PC-9 (cell line): ENCODE results near the gene C1orf74. TPM values are rescaled to one million over a fixed set of nuclear protein-coding genes. Genes with fewer than 3 reads are reported as not detected.

Source experiments
- BruUV-seq: library from RNA; stranded (reverse); fragments of 400-500 nt; replicated peaks from 2 replicates; lab custom pipeline; 2021; lab: Mats Ljungman, UMichigan
- CTCF ChIA-PET: fragments of 300-600 bp; sonication (Branson Sonifier 250); formaldehyde crosslinking; loops from one replicate; lab custom pipeline; 2022; ENCODE audit warnings: antibody characterized with exemption; lab: Charles Lee
- POLR2A ChIA-PET: fragments of 300-600 bp; sonication (Branson Sonifier 250); formaldehyde crosslinking; loops from one replicate; lab custom pipeline; 2022; ENCODE audit warnings: antibody characterized with exemption; ENCODE audit not compliant: unreplicated experiment; lab: Charles Lee
- DNase-seq, 2 experiments: peaks; one replicate each; pipeline versions ENCODE4 v3.0.0 to v3.0.0-alpha.2; 2015 to 2022; ENCODE audit warnings: mixed read lengths in 1 of 2
- H2AFZ ChIP-seq: fragments of 200-600 bp; sonication (generic); 2 replicates; pipeline ENCODE4 v1.8.1; 2017; ENCODE audit warnings: antibody characterized with exemption
- H3F3A ChIP-seq: fragments of 200-600 bp; sonication (generic); 2 replicates; pipeline ENCODE4 v1.8.1; 2017; ENCODE audit warnings: antibody characterized with exemption, mild to moderate bottlenecking, low read depth; ENCODE audit not compliant: insufficient read depth
- H3K27ac ChIP-seq: fragments of 200-600 bp; sonication (generic); 2 replicates; pipeline ENCODE4 v1.6.1; 2016; ENCODE audit warnings: mixed run types
- H3K27me3 ChIP-seq: fragments of 200-600 bp; sonication (generic); 2 replicates; pipeline ENCODE4 v1.6.1; 2016; ENCODE audit warnings: low read depth, mixed run types; ENCODE audit not compliant: insufficient read depth
- H3K36me3 ChIP-seq: fragments of 200-600 bp; sonication (generic); 2 replicates; pipeline ENCODE4 v1.6.1; 2016; ENCODE audit warnings: low read depth, mixed run types
- H3K4me1 ChIP-seq: fragments of 200-600 bp; sonication (generic); replicated peaks from 2 replicates; pipeline ENCODE4 v1.6.1; 2016; ENCODE audit warnings: mixed run types; ENCODE audit not compliant: insufficient read depth
- H3K4me2 ChIP-seq: fragments of 200-600 bp; sonication (generic); 2 replicates; pipeline ENCODE4 v1.6.1; 2017; ENCODE audit warnings: mixed run types
- H3K4me3 ChIP-seq: fragments of 200-600 bp; sonication (generic); 2 replicates; pipeline ENCODE4 v1.6.1; 2016; ENCODE audit warnings: mixed run types
- H3K79me2 ChIP-seq: fragments of 200-600 bp; sonication (generic); 2 replicates; pipeline ENCODE4 v1.6.1; 2017; ENCODE audit warnings: low read depth, mixed run types
- H3K9me2 ChIP-seq: fragments of 200-600 bp; sonication (generic); 2 replicates; pipeline ENCODE4 v1.8.1; 2017; ENCODE audit warnings: mild to moderate bottlenecking; ENCODE audit not compliant: insufficient read depth
- H3K9me3 ChIP-seq: fragments of 200-600 bp; sonication (generic); 2 replicates; pipeline ENCODE4 v1.8.1; 2016; ENCODE audit warnings: low read depth; ENCODE audit not compliant: insufficient read depth
- H4K20me1 ChIP-seq: fragments of 200-600 bp; sonication (generic); 2 replicates; pipeline ENCODE4 v1.8.1; 2017; ENCODE audit not compliant: insufficient read depth
- CTCF ChIP-seq: fragments of 200-600 bp; sonication (generic); conservative IDR thresholded peaks from 2 replicates; pipeline ENCODE4 v1.6.1; 2017; ENCODE audit warnings: mixed run types, antibody characterized with exemption, mild to moderate bottlenecking, moderate library complexity
- EZH2 ChIP-seq: fragments of 200-600 bp; sonication (generic); IDR thresholded peaks from 2 replicates; pipeline ENCODE4 v1.8.0; 2017; ENCODE audit warnings: antibody characterized with exemption, low read depth
- intact Hi-C: fragments of 100-400 bp; cut with micrococcal nuclease; formaldehyde crosslinking; loops from one replicate; pipeline ENCODE4 v1.10.0; 2022; ENCODE audit not compliant: unreplicated experiment
- total RNA-seq: library from RNA; stranded (reverse); gene quantifications from 2 replicates; pipeline ENCODE4 v1.2.3, GENCODE V29; 2021

Gene C1orf74
- total RNA-seq, 1 experiment from 2014 or later = 5.0 TPM

DNA sequence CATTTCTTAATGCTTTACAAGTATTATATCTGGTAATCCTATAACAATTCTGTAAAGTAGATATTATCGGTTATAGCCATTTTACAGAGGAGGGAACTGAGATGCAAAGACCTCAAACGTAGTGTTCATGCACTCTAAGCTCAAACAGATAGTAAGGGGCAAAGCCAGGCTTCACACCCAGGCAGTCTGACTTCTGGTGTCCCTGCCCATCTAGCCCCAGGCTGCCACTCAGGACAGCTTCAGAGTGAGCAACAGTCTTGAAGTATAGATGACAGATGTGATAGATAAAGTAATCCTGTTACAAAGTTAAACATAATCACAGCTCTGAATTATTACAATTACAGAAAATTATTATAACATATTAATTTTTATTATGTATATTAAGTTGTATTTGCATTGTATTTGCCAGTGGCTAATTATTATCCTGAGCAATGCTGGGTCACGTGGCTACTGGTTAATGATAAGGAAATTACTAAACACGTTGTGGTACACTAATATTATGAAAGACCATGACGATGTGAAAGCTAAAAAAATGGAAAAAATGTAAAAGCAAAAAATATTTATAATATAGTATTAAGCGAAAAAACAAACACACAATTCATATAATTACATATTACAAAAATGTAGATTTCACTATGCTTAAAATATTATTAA lies 34.6 kb downstream of the C1orf74 start:
- Histone ChIP-seq H3K27me3 (no peaks in the 10 kb centered on the region), H4K20me1 (no peaks in the 10 kb centered on the region), H3K4me1 (no peaks in the 10 kb centered on the region; the same call in 1 of the 2 replicates), H3K9me2 (0 out of 2 replicates have a peak, but pooled peaks cover 7% of the 10 kb centered on the region), H3K4me2 (no peak overlapping the region), H3K4me3 (no peak overlapping the region), H3F3A (peaks cover 6% of the 10 kb centered on the region; the same call in 1 of the 2 replicates), H3K36me3 (no peaks in the 10 kb centered on the region), H2AFZ (peak overlapping the region; percentile 28; the same call in 1 of the 2 replicates), H3K79me2 (no peaks in the 10 kb centered on the region), H3K9me3 (no peaks in the 10 kb centered on the region), H3K27ac (no peak overlapping the region)
- CTCF ChIA-PET = no interaction called here
- no peak for DNase-seq
- no TSS peak for BruUV-seq
- POLR2A ChIA-PET = no interaction called here
- no peak for TF ChIP-seq EZH2
- no peak for TF ChIP-seq CTCF
- intact Hi-C loops = loop anchor here (5.0 kb wide), 1 partner anchor 73 kb away; no protein-coding TSS in a partner anchor

GRCh38 chr1:209749205-209749604 lies 35.2 kb downstream of the C1orf74 start:
- Histone ChIP-seq H2AFZ (peak overlapping the region; percentile 28; the same call in 1 of the 2 replicates), H3K36me3 (no peaks in the 10 kb centered on the region), H3K4me1 (no peaks in the 10 kb centered on the region; the same call in 1 of the 2 replicates), H3K4me2 (no peak overlapping the region), H3K27ac (no peak overlapping the region), H3K79me2 (no peaks in the 10 kb centered on the region), H3F3A (peaks cover 6% of the 10 kb centered on the region; the same call in 1 of the 2 replicates), H3K27me3 (no peaks in the 10 kb centered on the region), H3K4me3 (no peak overlapping the region), H4K20me1 (no peaks in the 10 kb centered on the region), H3K9me2 (0 out of 2 replicates have a peak, but pooled peaks cover 5% of the 10 kb centered on the region), H3K9me3 (no peaks in the 10 kb centered on the region)
- no peak for DNase-seq
- intact Hi-C loops = loop anchor here (5.0 kb wide), 1 partner anchor 73 kb away; no protein-coding TSS in a partner anchor
- ChIA-PET POLR2A (no interaction called here), CTCF (interaction anchor here (0.8 kb wide), 1 partner anchor 82 kb away, joined by 3 read pairs; no protein-coding TSS in a partner anchor)
- no TSS peak for BruUV-seq
- TF ChIP-seq CTCF (no peak), EZH2 (no peak)

DNA sequence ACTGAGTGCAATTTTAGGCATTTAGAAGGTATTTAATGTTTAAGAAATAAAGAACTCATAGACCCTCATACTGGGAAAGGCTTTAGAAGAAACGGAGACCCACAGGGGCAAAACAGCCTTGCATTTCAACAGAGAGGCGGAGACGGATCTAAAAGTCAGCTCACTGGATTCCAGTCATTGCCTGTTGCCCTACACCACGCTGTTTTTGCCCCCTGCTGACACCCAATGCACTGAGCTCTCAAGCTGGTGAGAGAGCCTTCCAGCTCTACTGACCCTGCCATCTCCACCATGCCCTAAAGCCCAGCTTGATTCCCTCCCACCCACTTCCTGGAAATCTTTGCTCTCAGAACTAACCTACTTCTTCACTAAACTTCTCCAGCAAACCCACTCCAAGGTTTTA lies 35.7 kb downstream of the C1orf74 start:
- H3K79me2 ChIP-seq = no peaks in the 10 kb centered on the region
- no peak for TF ChIP-seq CTCF
- TF ChIP-seq EZH2 = no peak
- H3K9me3 ChIP-seq = no peaks in the 10 kb centered on the region
- no peaks in the 10 kb centered on the region for H3K27me3 ChIP-seq
- H2AFZ ChIP-seq = no peak overlapping the region
- intact Hi-C loops = loop anchor here (5.0 kb wide), 1 partner anchor 74 kb away; no protein-coding TSS in a partner anchor
- H3K4me1 ChIP-seq = no peaks in the 10 kb centered on the region; the same call in 1 of the 2 replicates
- no peaks in the 10 kb centered on the region for H3K9me2 ChIP-seq
- no peak overlapping the region for H3K4me3 ChIP-seq
- peak overlapping the region; percentile 53; the same call in 1 of the 2 replicates for H3K4me2 ChIP-seq
- POLR2A ChIA-PET = no interaction called here
- CTCF ChIA-PET = interaction anchor here (0.6 to 1.5 kb wide), 3 partner anchors 15 to 171 kb away, joined by 3 to 4 read pairs (median 3); no protein-coding TSS in a partner anchor
- H4K20me1 ChIP-seq = no peaks in the 10 kb centered on the region
- peaks cover 6% of the 10 kb centered on the region; the same call in 1 of the 2 replicates for H3F3A ChIP-seq
- BruUV-seq = no TSS peak
- H3K27ac ChIP-seq = no peak overlapping the region
- DNase-seq = no peak
- H3K36me3 ChIP-seq = no peaks in the 10 kb centered on the region
